ENCODE results near the gene TCN2.
"Not testable (repeated sequence)": the region's sequence is repeated elsewhere in the genome, so short reads cannot be mapped to it uniquely, and the experiment has no call there.

TCN2 gene

DNA sequence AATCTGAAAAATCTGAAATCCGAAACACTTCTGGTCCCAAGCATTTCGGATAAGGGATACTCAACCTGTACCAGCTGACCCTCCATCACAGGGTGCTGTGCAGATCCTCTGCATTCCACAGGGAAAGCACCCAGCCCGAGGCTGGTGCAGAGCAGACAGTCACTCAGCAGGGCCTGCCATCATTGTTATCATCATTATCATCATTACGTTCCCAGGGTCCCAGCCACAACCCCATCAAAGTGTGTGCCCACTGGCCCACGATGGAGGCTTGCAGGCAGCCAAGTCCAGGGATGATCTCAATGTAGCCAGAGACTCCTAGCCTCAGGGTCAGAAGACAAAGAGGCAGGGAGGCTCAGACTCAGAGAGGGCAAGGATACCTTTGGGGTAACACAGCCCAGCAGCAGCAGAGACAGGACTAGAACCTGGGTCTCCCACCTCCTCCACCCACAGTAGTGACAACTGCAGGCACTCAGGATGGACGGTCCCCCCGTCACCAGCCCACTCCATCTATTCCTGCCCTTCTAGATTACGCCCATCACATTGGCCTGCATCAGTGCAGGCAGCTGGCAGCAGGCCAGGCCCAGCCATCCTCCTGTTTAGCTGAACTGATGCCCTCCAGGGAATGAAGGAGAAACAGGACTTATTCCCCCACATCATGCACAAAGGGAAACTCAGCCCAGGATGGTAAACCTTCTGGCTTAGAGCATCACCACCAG, 42.8 kb upstream of the TCN2 start:
- TF ChIP-seq, protein P1, sequence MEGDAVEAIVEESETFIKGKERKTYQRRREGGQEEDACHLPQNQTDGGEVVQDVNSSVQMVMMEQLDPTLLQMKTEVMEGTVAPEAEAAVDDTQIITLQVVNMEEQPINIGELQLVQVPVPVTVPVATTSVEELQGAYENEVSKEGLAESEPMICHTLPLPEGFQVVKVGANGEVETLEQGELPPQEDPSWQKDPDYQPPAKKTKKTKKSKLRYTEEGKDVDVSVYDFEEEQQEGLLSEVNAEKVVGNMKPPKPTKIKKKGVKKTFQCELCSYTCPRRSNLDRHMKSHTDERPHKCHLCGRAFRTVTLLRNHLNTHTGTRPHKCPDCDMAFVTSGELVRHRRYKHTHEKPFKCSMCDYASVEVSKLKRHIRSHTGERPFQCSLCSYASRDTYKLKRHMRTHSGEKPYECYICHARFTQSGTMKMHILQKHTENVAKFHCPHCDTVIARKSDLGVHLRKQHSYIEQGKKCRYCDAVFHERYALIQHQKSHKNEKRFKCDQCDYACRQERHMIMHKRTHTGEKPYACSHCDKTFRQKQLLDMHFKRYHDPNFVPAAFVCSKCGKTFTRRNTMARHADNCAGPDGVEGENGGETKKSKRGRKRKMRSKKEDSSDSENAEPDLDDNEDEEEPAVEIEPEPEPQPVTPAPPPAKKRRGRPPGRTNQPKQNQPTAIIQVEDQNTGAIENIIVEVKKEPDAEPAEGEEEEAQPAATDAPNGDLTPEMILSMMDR (IDR thresholded peaks at IDR 0.05; ENCODE audit: control extremely low read depth, extremely low read depth, low read depth, missing control alignments), result no peak
- DNase-seq (ENCODE audit: extremely low spot score), result no peak
- CTCF ChIA-PET, result interaction anchor here (1.5 kb wide), 1 partner anchor 41 kb away, joined by 3 read pairs; no protein-coding TSS in a partner anchor
- POLR2A ChIA-PET, result no interaction called here

DNA sequence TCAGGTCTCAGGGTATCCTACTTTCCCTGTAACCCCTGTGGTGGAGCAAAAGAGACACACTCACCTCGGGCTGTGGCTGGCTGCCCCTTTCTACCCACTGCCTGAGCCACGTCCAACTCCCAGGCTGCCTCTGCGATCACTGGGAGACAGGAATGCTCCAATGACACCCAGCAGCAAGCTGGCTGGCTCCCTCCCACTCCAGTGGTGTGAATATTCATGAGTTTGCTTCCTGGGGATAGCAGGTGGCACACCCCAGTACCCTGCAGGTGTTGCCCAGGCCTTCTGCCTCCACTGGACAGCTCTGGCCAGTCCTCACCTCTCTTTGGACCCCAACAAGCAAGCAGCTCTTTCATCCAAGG, 42.2 kb upstream of the TCN2 start:
- POLR2A ChIA-PET, result interaction anchor here (0.5 kb wide), 1 partner anchor 42 kb away, joined by 5 read pairs; the partner anchor contains the start of gene TCN2

DNA sequence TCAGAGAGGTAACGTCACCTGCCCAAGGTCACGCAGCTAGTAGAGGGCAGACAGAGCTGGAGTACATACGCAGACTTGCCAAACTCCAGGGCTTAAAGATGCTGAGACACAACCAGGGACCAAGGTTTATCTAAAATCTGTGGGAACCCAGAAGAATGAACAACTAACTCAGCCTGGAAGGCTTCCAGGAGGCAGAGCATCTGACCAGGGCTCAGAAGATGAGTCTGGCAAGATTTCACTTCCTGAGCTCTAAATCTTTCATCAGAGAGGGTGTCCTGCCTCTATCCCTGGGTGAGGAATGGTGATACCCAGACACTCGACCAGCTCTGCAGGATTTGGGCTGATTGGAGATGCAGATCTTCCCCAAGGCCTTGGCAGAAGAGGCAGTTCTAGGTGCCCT, 41.6 kb upstream of the TCN2 start:
- ChIA-PET CTCF (interaction anchor here (1.2 to 1.7 kb wide), 4 partner anchors 13 to 190 kb away, joined by 3 to 4 read pairs (median 3); no protein-coding TSS in a partner anchor), POLR2A (interaction anchor here (0.5 kb wide), 1 partner anchor 42 kb away, joined by 5 read pairs; the partner anchor contains the start of gene TCN2)
- DNase-seq (ENCODE audit: extremely low spot score), result no peak
- TF ChIP-seq, protein P1 (IDR thresholded peaks at IDR 0.05; ENCODE audit: control extremely low read depth, extremely low read depth, low read depth, missing control alignments), result no peak

More for the DNA sequence above, 42.2 kb upstream of the TCN2 start:
- CTCF ChIA-PET, result interaction anchor here (1.2 to 1.7 kb wide), 4 partner anchors 12 to 190 kb away, joined by 3 to 4 read pairs (median 3); no protein-coding TSS in a partner anchor
- TF ChIP-seq, protein P1 (IDR thresholded peaks at IDR 0.05; ENCODE audit: control extremely low read depth, extremely low read depth, low read depth, missing control alignments), result no peak
- no peak for DNase-seq (ENCODE audit: extremely low spot score)

DNA sequence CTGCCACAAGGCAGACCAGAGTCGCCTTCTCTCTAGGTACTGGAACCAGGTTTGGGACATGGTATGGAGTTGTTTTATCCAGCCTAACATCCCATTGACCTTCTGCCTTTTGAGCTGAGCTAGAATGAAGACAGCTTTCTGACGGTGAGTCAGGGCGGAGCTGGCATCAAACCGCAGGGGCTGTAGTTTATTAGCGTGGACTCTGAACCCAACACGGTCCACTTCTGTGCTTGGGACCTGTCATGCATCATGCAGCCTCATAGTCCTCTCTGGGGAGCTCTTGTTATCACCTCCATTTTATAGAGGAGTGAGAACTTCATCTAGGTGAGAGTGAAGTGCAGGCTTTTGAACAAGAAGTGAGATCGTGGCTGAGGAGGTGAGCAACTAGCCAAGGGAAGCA, 40.8 kb upstream of the TCN2 start:
- ChIA-PET CTCF (interaction anchor here (1.2 to 1.7 kb wide), 3 partner anchors 14 to 189 kb away, joined by 3 to 4 read pairs (median 3); no protein-coding TSS in a partner anchor), POLR2A (no interaction called here)
- TF ChIP-seq, protein P1 (IDR thresholded peaks at IDR 0.05; ENCODE audit: control extremely low read depth, extremely low read depth, low read depth, missing control alignments), result no peak
- DNase-seq (ENCODE audit: extremely low spot score), result no peak

DNA sequence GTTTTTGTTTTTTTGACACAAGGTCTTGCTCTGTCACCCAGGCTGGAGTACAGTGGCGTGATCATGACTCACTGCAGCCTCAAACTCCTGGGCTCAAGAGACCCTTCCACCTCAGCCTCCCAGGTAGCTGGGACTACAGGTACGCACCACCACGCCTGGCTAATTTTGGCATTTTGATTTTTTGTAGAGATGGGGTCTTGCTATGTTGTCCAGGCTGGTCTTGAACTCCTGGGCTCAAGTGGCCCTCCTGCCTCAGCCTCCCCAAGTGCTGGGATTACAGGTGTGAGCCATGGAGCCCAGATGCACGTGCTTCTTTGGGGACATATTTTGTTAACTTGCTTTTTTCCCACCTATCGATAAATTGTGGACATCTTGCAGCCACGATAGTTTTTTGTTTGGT, 39.7 kb upstream of the TCN2 start:
- POLR2A ChIA-PET; DNase-seq (ENCODE audit: extremely low spot score); CTCF ChIA-PET: not testable (repeated sequence)

DNA sequence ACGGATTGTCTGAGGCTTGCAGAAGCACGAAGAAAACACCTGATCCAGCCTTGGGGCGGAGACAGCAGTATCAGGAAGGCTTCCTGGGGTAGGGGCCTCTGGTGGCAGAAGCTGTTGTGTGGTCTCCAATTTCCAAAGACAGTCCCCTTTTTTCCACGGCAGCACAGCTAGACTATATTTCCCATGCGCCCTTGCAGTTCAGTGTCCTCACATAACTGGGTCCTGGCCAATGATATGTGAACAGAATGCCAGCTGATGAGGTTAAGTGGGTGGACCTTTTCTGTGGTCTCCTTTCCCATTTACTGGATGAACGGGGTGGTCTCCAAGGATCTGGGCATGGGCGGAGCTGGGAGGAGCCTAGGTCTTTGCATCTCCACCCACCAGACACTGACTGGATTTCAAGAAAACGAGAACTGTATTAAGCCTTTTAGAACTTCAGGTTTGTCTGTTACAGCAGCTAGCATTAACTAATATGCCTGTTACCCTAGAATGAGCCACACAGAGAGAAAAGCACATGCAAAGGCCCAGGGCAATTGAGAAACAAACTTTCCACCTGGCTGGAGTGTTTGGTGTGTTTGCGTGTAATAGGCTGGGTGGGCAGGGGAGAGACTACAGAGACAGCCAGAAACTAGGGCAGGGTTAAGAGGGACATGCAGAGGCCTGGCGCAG, 38.7 kb upstream of the TCN2 start:
- POLR2A ChIA-PET, result no interaction called here
- CTCF ChIA-PET, result no interaction called here
- TF ChIP-seq, protein P1 (IDR thresholded peaks at IDR 0.05; ENCODE audit: control extremely low read depth, extremely low read depth, low read depth, missing control alignments), result no peak
- DNase-seq (ENCODE audit: extremely low spot score), result no peak

All from GM10248 (cell line).